ENCODE results near the gene JMJD8. TPM values are rescaled to one million over a fixed set of nuclear protein-coding genes. Genes with fewer than 3 reads are reported as not detected.

The JMJD8 gene
- total and polyA plus RNA-seq, 10 of the 15 experiments (the other 5 are each of a cell fraction or from before 2014, with no cell fraction given): 1.00 to 50.4 (median 30.7) TPM

GRCh38 chr16:694863-695354 is 10.8 kb upstream of the JMJD8 start:
- FAIRE-seq (no peak), DNase-seq (ENCODE audit: low read depth, low spot score) (no peak), ATAC-seq (no peak)
- BruUV-seq (replicated peaks): no TSS peak
- Histone ChIP-seq H3K9me3 (replicated peaks; ENCODE audit: control insufficient read depth, insufficient read depth, low read length) (no peaks in the 10 kb centered on the region; the same call in 2 of the 3 replicates), H3K4me1 (ENCODE audit: control insufficient read depth, insufficient read depth, low read length) (peaks cover 7% of the 10 kb centered on the region), H3K4me2 (ENCODE audit: control insufficient read depth, insufficient read depth) (peak overlapping the region; percentile 89), H3K9ac (ENCODE audit: control insufficient read depth, insufficient read depth, low read length) (no peak overlapping the region), H3K27ac (ENCODE audit: control insufficient read depth, insufficient read depth) (no peak overlapping the region), H3K36me3 (ENCODE audit: control insufficient read depth in 2 of 2, insufficient read depth in 2 of 2, low read length in 1 of 2) (no peaks in the 10 kb centered on the region), H3K4me3 (no peak overlapping the region; the same call in 1 of the 2 replicates), H3K79me2 (ENCODE audit: control insufficient read depth, insufficient read depth, low read length) (peaks cover 3% of the 10 kb centered on the region; the same call in 1 of the 2 replicates), H2AFZ (ENCODE audit: control insufficient read depth, low read depth, low read length) (peak overlapping the region; percentile 29; the same call in 1 of the 2 replicates), H4K20me1 (ENCODE audit: control insufficient read depth, insufficient read depth) (no peaks in the 10 kb centered on the region), H3K27me3 (replicated peaks in 1 of 2; ENCODE audit: control insufficient read depth in 2 of 2, insufficient read depth in 2 of 2, low read length in 1 of 2) (peaks cover 2 to 6% of the 10 kb centered on the region in 2 experiments; a peak in 3 of 4 replicates)
- ChIA-PET POLR2A (interaction anchor here (0.7 to 2.0 kb wide), 6 partner anchors 11 to 58 kb away, joined by 3 to 7 read pairs (median 4); partner anchors contain the start of genes ANTKMT, HAGHL, JMJD8 and METRN), SMC1A (ENCODE audit: uncharacterized antibody, unreplicated experiment) (no interaction called here), RAD21 (ENCODE audit: unreplicated experiment) (interaction anchor here (0.9 kb wide), 1 partner anchor 25 kb away, joined by 3 read pairs; no protein-coding TSS in a partner anchor), CTCF (interaction anchor here (0.6 to 1.6 kb wide), 4 partner anchors 15 to 105 kb away, joined by 3 to 5 read pairs (median 3); no protein-coding TSS in a partner anchor)
- in situ Hi-C loops (cut with MboI): no loop called here
- intact Hi-C loops (cut with micrococcal nuclease; ENCODE audit: unreplicated experiment): no loop called here
- 21% methylated on average over 16 of the region's 37 CpGs for WGBS (ENCODE audit: insufficient coverage, insufficient replicate concordance, low lambda C conversion rate, missing lambda C conversion rate)
- TF ChIP-seq BCL11A (IDR thresholded peaks at IDR 0.05; ENCODE audit: low read depth, low read length) (no peak), MTA2 (IDR thresholded peaks at IDR 0.05; ENCODE audit: low read depth) (no peak), STAT3 (IDR thresholded peaks at IDR 0.05; ENCODE audit: low read depth, low read length) (no peak), HDAC6 (IDR thresholded peaks at IDR 0.05; ENCODE audit: unreplicated experiment) (no peak), CBFB (IDR thresholded peaks at IDR 0.05; ENCODE audit: low read depth) (no peak), CHD4 (IDR thresholded peaks at IDR 0.05) (no peak), CBX5 (IDR thresholded peaks at IDR 0.05; ENCODE audit: low read depth) (no peak), ZNF384 (IDR thresholded peaks at IDR 0.05; ENCODE audit: borderline replicate concordance, low read depth, low read length) (no peak), CBX3 (IDR thresholded peaks at IDR 0.05; ENCODE audit: borderline replicate concordance, low read depth) (no peak), TCF7 (IDR thresholded peaks at IDR 0.05; ENCODE audit: borderline replicate concordance) (no peak), JUNB (IDR thresholded peaks at IDR 0.05) (no peak), BMI1 (IDR thresholded peaks at IDR 0.05; ENCODE audit: borderline replicate concordance) (no peak), TBL1XR1 (IDR thresholded peaks at IDR 0.05; ENCODE audit: low read depth, low read length) (no peak)
- TF ChIP-seq, protein P1, sequence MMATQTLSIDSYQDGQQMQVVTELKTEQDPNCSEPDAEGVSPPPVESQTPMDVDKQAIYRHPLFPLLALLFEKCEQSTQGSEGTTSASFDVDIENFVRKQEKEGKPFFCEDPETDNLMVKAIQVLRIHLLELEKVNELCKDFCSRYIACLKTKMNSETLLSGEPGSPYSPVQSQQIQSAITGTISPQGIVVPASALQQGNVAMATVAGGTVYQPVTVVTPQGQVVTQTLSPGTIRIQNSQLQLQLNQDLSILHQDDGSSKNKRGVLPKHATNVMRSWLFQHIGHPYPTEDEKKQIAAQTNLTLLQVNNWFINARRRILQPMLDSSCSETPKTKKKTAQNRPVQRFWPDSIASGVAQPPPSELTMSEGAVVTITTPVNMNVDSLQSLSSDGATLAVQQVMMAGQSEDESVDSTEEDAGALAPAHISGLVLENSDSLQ (IDR thresholded peaks at IDR 0.05): no peak
